ENCODE measurements around the gene PNMA8A.

DNA sequence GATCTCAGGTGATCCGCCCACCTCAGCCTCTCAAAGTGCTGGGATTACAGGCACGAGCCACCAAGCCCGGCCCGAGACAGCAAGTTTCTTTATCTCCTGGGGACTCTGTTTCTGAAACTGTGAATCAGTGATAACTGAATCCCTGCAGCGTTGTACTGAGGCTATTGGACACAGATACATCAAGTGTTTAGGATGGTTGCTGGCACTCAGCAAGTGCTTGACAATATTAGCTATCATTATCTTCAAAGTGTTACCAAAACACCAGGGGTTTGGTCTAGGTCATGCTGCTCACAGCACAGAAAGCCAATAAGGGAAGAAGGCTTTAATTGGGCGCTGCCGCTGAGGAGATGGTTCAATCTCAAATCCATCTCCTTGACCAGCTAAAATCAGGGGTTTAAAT, 22.1 kb downstream of the PNMA8A start:
- TF ChIP-seq CTCF (IDR thresholded peaks at IDR 0.05): no peak
- no peak for TF ChIP-seq EZH2phosphoT487 (IDR thresholded peaks at IDR 0.05; ENCODE audit: borderline replicate concordance, low read depth)
- no peak for TF ChIP-seq EP300 (IDR thresholded peaks at IDR 0.05; ENCODE audit: borderline replicate concordance in 1 of 2, low read depth in 1 of 2, low read length in 1 of 2)
- TF ChIP-seq USF2 (IDR thresholded peaks at IDR 0.05; ENCODE audit: borderline replicate concordance, low read depth, low read length): no peak
- no peak for TF ChIP-seq POLR2AphosphoS5 (IDR thresholded peaks at IDR 0.05; ENCODE audit: low read depth, low read length)
- TF ChIP-seq PBX3 (IDR thresholded peaks at IDR 0.05): no peak
- no peak for TF ChIP-seq RAD21 (IDR thresholded peaks at IDR 0.05; ENCODE audit: low read length)
- TF ChIP-seq ZBTB33 (IDR thresholded peaks at IDR 0.05; ENCODE audit: borderline replicate concordance, low read depth): no peak
- no peak for TF ChIP-seq RFX5 (IDR thresholded peaks at IDR 0.05; ENCODE audit: low read length)
- TF ChIP-seq MAX (IDR thresholded peaks at IDR 0.05; ENCODE audit: low read depth): no peak
- TF ChIP-seq GABPA (IDR thresholded peaks at IDR 0.05; ENCODE audit: low read depth): no peak
- no peak for TF ChIP-seq TAF1 (IDR thresholded peaks at IDR 0.05; ENCODE audit: borderline replicate concordance, low read depth, low read length)
